Esophagus (tissue), 2 donors: ENCODE measurements around the gene AK8. TPM values are rescaled to one million over a fixed set of nuclear protein-coding genes. Genes with fewer than 3 reads are reported as not detected.
A peak's percentile ranks its signal among the peaks of the same experiment; 100 is the strongest.
"Not testable (repeated sequence)": the region's sequence is repeated elsewhere in the genome, so short reads cannot be mapped to it uniquely, and the experiment has no call there.

Experiments
- H3K27ac ChIP-seq, 2 donors: one replicate each; pipeline ENCODE4 v1.5.1; 2013; ENCODE audit warnings: low read depth in 2 of 2, mild to moderate bottlenecking in 2 of 2, inconsistent platforms in 1 of 2, low read length in 1 of 2, moderate library complexity in 1 of 2
- H3K27me3 ChIP-seq, 2 donors: one replicate each; pipeline ENCODE4 v1.6.1; 2013; ENCODE audit warnings: low read length in 2 of 2, control low read depth in 1 of 2, mild to moderate bottlenecking in 1 of 2; ENCODE audit not compliant: insufficient read depth in 2 of 2, control insufficient read depth in 1 of 2
- H3K36me3 ChIP-seq, 2 donors: one replicate each; pipeline ENCODE4 v1.6.1; 2013; ENCODE audit warnings: low read length in 1 of 2; ENCODE audit not compliant: control insufficient read depth in 2 of 2, insufficient read depth in 2 of 2
- H3K4me1 ChIP-seq, 2 donors: one replicate each; pipeline ENCODE4 v1.6.1; 2013; ENCODE audit warnings: low read length in 1 of 2; ENCODE audit not compliant: control insufficient read depth in 2 of 2, insufficient read depth in 2 of 2
- H3K4me3 ChIP-seq, 2 donors: one replicate each; pipeline ENCODE4 v1.5.1; 2013; ENCODE audit warnings: low read length in 2 of 2, mild to moderate bottlenecking in 2 of 2, low read depth in 1 of 2, moderate library complexity in 1 of 2
- H3K9me3 ChIP-seq, 2 donors: one replicate each; pipeline ENCODE4 v1.6.1; 2013; ENCODE audit warnings: mild to moderate bottlenecking in 2 of 2, low read depth in 1 of 2, low read length in 1 of 2, moderate library complexity in 1 of 2; ENCODE audit not compliant: control insufficient read depth in 2 of 2, insufficient read depth in 1 of 2
- WGBS, 2 donors: extraction: QIAGEN DNeasy Blood & Tissue Kit; methylation state at CpG; one replicate each; pipeline ENCODE4 v1.1.7; 2013; 5-methylcytosine and 5-hydroxymethylcytosine counted together
- polyA plus RNA-seq, 2 donors: library from polyadenylated mRNA; stranded (reverse); fragments of 200-250 nt; gene quantifications; one replicate each; pipeline ENCODE4 v1.2.3, GENCODE V29; 2013
- donor health status: healthy with polysubstance abuse.
- donor health status: Bipolar disorder and iron deficiency.

AK8 gene
- polyA plus RNA-seq, 2 donors, result 0.39 to 0.58 TPM

- Histone ChIP-seq H3K27ac (peak overlapping the region; percentile 76 to 88), H3K27me3 (no peaks in the 10 kb centered on the region), H3K36me3 (no peaks in the 10 kb centered on the region), H3K4me1 (peaks cover 2 to 22% of the 10 kb centered on the region in 2 donors), H3K4me3 (no peak overlapping the region), H3K9me3 (no peaks in the 10 kb centered on the region)
- 53 to 56% methylated on average over 5 of the region's 5 CpGs for WGBS, 2 donors
Observed at GRCh38 chr9:132729235-132729890, 148.7 kb downstream of the AK8 start.

GRCh38 chr9:132728497-132728896 lies 149.6 kb downstream of the AK8 start:
- 78 to 82% methylated on average over 2 of the region's 2 CpGs for WGBS, 2 donors

GRCh38 chr9:132728071-132728470 lies 150.0 kb downstream of the AK8 start:
- H3K27ac ChIP-seq, result no peak overlapping the region
- 89 to 92% methylated on average over 5 of the region's 5 CpGs for WGBS, 2 donors
- H3K4me1 ChIP-seq, result peaks cover 2 to 15% of the 10 kb centered on the region in 2 donors
- H3K9me3 ChIP-seq, result no peaks in the 10 kb centered on the region
- H3K27me3 ChIP-seq, result no peaks in the 10 kb centered on the region
- H3K36me3 ChIP-seq, result no peaks in the 10 kb centered on the region
- no peak overlapping the region for H3K4me3 ChIP-seq

More at GRCh38 chr9:132728497-132728896, 149.6 kb downstream of the AK8 start:
- H3K4me3 ChIP-seq, result no peak overlapping the region
- no peaks in the 10 kb centered on the region for H3K36me3 ChIP-seq
- H3K9me3 ChIP-seq, result no peaks in the 10 kb centered on the region
- peaks cover 2 to 19% of the 10 kb centered on the region in 2 donors for H3K4me1 ChIP-seq
- no peak overlapping the region for H3K27ac ChIP-seq
- no peaks in the 10 kb centered on the region for H3K27me3 ChIP-seq

GRCh38 chr9:132726576-132727130 lies 151.4 kb downstream of the AK8 start:
- H3K9me3 ChIP-seq, result no peaks in the 10 kb centered on the region
- H3K27ac ChIP-seq, result no peak overlapping the region
- no peak overlapping the region for H3K4me3 ChIP-seq
- H3K36me3 ChIP-seq, result no peaks in the 10 kb centered on the region
- WGBS, 2 donors, result 70 to 80% methylated on average over 8 of the region's 8 CpGs
- no peaks in the 10 kb centered on the region for H3K27me3 ChIP-seq
- H3K4me1 ChIP-seq, result peaks cover 0 to 12% of the 10 kb centered on the region in 2 donors

- Histone ChIP-seq H3K9me3 (no peaks in the 10 kb centered on the region), H3K27ac (no peak overlapping the region), H3K4me3 (no peak overlapping the region), H3K27me3 (no peaks in the 10 kb centered on the region), H3K36me3 (no peaks in the 10 kb centered on the region), H3K4me1 (peaks cover 0 to 7% of the 10 kb centered on the region in 2 donors)
- 92 to 93% methylated on average over 13 of the region's 13 CpGs for WGBS, 2 donors
Observed at GRCh38 chr9:132725306-132725705, 152.8 kb downstream of the AK8 start.

GRCh38 chr9:132723809-132724208 lies 154.3 kb downstream of the AK8 start:
- 86% methylated on average over 4 of the region's 4 CpGs for WGBS, 2 donors
- H3K4me1 ChIP-seq, result no peaks in the 10 kb centered on the region

GRCh38 chr9:132722564-132723065 lies 155.5 kb downstream of the AK8 start:
- Histone ChIP-seq H3K9me3 (no peaks in the 10 kb centered on the region), H3K4me1 (no peaks in the 10 kb centered on the region), H3K36me3 (no peaks in the 10 kb centered on the region), H3K4me3 (no peak overlapping the region), H3K27ac (no peak overlapping the region), H3K27me3 (no peaks in the 10 kb centered on the region)
- 87% methylated on average over 16 of the region's 16 CpGs for WGBS, 2 donors

More at GRCh38 chr9:132723809-132724208, 154.3 kb downstream of the AK8 start:
- Histone ChIP-seq H3K9me3 (no peaks in the 10 kb centered on the region), H3K36me3 (no peaks in the 10 kb centered on the region), H3K27ac (no peak overlapping the region), H3K27me3 (no peaks in the 10 kb centered on the region), H3K4me3 (no peak overlapping the region)

- no peaks in the 10 kb centered on the region for H3K27me3 ChIP-seq
- no peak overlapping the region for H3K4me3 ChIP-seq
Observed at GRCh38 chr9:132721661-132722060, 156.4 kb downstream of the AK8 start.

GRCh38 chr9:132718381-132718928 lies 159.6 kb downstream of the AK8 start:
- WGBS, 2 donors, result 58 to 65% methylated on average over 8 of the region's 8 CpGs
- H3K27ac ChIP-seq, H3K27me3 ChIP-seq, H3K9me3 ChIP-seq, H3K36me3 ChIP-seq, H3K4me3 ChIP-seq, H3K4me1 ChIP-seq: not testable (repeated sequence)

More at GRCh38 chr9:132721661-132722060, 156.4 kb downstream of the AK8 start:
- Histone ChIP-seq H3K9me3 (no peaks in the 10 kb centered on the region), H3K4me1 (no peaks in the 10 kb centered on the region), H3K27ac (no peak overlapping the region), H3K36me3 (no peaks in the 10 kb centered on the region)
- 82 to 89% methylated on average over 12 of the region's 12 CpGs for WGBS, 2 donors
